Activated CD8-positive, alpha-beta T cell treated with anti-CD3 and anti-CD28 coated beads for 36 hours (primary cell): ENCODE results near the gene CNOT3. TPM values are rescaled to one million over a fixed set of nuclear protein-coding genes. Genes with fewer than 3 reads are reported as not detected.
A peak's percentile ranks its signal among the peaks of the same experiment; 100 is the strongest.
"Not testable (repeated sequence)": the region's sequence is repeated elsewhere in the genome, so short reads cannot be mapped to it uniquely, and the experiment has no call there.

ENCODE experiments used
- ATAC-seq: fragments of 200-7000 bp; cut with Tn5 transposase; one replicate; pipeline ENCODE4 v1.10.0; 2021; ENCODE audit warnings: mild to moderate bottlenecking, moderate library complexity
- CTCF ChIA-PET: fragments of 350-600 bp; sonication (Branson Sonifier 250); formaldehyde crosslinking; loops from one replicate; lab custom pipeline; 2021; ENCODE audit warnings: antibody characterized with exemption; lab: Charles Lee
- POLR2A ChIA-PET: fragments of 350-600 bp; sonication (Branson Sonifier 250); formaldehyde crosslinking; loops from one replicate; lab custom pipeline; 2021; ENCODE audit warnings: antibody characterized with exemption; lab: Charles Lee
- DNase-seq: peaks from one replicate; pipeline ENCODE4 v3.0.0-alpha.2; 2020
- H3K27ac Mint-ChIP-seq: one replicate; pipeline ENCODE4 v1.8.0; 2021; ENCODE audit warnings: mild to moderate bottlenecking, mixed read lengths
- H3K27me3 Mint-ChIP-seq: one replicate; pipeline ENCODE4 v1.8.0; 2021; ENCODE audit warnings: mixed read lengths
- H3K36me3 Mint-ChIP-seq: one replicate; pipeline ENCODE4 v1.8.0; 2021; ENCODE audit warnings: low read depth, mixed read lengths
- H3K4me1 Mint-ChIP-seq: one replicate; pipeline ENCODE4 v1.8.0; 2021; ENCODE audit warnings: low read depth, mixed read lengths
- H3K4me3 Mint-ChIP-seq: one replicate; pipeline ENCODE4 v1.8.0; 2021; ENCODE audit warnings: mild to moderate bottlenecking, moderate library complexity, mixed read lengths
- H3K9me3 Mint-ChIP-seq: one replicate; pipeline ENCODE4 v1.8.0; 2021; ENCODE audit warnings: mixed read lengths
- intact Hi-C: fragments of 100-400 bp; cut with micrococcal nuclease; formaldehyde crosslinking; loops from one replicate; pipeline ENCODE4 v1.10.0; 2022
- total RNA-seq, 2 experiments: library from RNA; stranded (reverse); gene quantifications; one replicate each; pipeline ENCODE4 v1.2.3, GENCODE V29; 2021
- TF ChIP-seq, protein P1 (sequence below): fragments of 200-600 bp; IDR thresholded peaks from one replicate; pipeline ENCODE4 v1.8.0; 2022; ENCODE audit warnings: antibody characterized with exemption, mild to moderate bottlenecking

CNOT3 gene
- total RNA-seq, 2 experiments from 2014 or later = 48.8 to 50.7 TPM

DNA sequence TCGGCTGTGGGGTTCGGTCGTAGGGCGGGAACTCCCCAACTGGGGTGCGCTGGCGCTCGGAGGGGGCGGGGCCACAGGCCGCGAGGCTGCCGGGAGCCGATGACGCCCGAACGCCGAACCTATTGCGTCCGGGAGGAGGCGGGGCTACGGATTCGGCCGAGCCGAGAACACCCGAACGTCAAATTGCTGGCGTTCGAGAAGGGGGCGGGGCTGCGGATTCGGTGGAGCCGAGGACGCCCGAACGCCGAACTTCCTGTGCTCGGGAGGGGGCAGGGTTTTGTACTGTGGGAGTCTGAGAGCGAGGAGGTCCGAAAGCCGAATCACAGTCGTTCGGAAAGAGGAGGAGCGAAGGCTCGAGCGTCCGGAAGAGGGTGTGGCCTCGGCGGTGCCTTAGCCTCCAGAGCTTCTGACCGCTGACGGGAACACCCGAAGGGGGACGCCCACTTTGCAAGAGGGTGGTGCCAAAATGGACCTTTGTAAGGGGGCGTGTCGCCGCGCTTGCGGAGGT is 53.0 kb downstream of the CNOT3 start:
- ATAC-seq = peak; percentile 67
- Mint-ChIP-seq H3K36me3 (peaks cover 29% of the 10 kb centered on the region), H3K4me3 (peak overlapping the region; percentile 75), H3K9me3 (no peaks in the 10 kb centered on the region), H3K27me3 (no peaks in the 10 kb centered on the region), H3K27ac (peak overlapping the region; percentile 95), H3K4me1 (peaks cover 28% of the 10 kb centered on the region)
- TF ChIP-seq, protein P1, sequence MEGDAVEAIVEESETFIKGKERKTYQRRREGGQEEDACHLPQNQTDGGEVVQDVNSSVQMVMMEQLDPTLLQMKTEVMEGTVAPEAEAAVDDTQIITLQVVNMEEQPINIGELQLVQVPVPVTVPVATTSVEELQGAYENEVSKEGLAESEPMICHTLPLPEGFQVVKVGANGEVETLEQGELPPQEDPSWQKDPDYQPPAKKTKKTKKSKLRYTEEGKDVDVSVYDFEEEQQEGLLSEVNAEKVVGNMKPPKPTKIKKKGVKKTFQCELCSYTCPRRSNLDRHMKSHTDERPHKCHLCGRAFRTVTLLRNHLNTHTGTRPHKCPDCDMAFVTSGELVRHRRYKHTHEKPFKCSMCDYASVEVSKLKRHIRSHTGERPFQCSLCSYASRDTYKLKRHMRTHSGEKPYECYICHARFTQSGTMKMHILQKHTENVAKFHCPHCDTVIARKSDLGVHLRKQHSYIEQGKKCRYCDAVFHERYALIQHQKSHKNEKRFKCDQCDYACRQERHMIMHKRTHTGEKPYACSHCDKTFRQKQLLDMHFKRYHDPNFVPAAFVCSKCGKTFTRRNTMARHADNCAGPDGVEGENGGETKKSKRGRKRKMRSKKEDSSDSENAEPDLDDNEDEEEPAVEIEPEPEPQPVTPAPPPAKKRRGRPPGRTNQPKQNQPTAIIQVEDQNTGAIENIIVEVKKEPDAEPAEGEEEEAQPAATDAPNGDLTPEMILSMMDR = no peak
- POLR2A ChIA-PET = interaction anchor here (1.9 to 18.7 kb wide), 2 partner anchors 15 to 52 kb away, joined by 5 to 419 read pairs; partner anchors contain the start of genes CNOT3 and RPS9
- peak; percentile 100 for DNase-seq
- CTCF ChIA-PET = interaction anchor here (1.0 to 1.7 kb wide), 2 partner anchors 9 to 17 kb away, joined by 3 to 4 read pairs; no protein-coding TSS in a partner anchor
- intact Hi-C loops = loop anchor here (1.0 kb wide), 1 partner anchor 10 kb away; the partner anchor contains the start of gene RPS9

DNA sequence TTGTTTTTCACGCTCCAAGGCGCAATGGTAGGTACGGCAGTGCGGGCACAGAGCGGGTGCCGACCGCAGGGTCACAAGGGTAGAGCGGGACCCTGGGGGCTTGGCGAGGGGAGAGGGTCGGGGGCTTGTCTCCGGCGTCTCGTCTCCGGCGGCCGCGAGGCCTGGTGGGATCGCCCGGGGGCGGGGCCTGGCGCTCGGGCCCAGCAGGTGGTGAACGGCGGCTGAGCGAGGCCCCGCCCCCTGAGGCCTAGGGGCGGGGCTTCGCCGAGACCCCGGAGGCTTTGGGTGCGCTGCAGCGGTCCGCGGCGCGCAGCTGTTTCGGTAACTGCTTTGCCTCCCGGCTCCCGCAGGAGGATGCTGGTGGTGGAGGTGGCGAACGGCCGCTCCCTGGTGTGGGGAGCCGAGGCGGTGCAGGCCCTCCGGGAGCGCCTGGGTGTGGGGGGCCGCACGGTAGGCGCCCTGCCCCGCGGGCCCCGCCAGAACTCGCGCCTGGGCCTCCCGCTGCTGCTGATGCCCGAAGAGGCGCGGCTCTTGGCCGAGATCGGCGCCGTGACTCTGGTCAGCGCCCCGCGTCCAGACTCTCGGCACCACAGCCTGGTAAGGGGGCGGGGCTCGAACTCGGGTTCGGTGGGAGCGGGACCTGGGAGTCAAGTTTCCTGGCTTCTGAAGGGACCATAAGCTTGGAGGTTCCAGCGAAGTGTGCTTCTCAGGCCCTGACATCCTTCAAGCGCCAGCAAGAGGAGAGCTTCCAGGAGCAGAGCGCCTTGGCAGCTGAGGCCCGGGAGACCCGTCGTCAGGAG is 53.6 kb downstream of the CNOT3 start, which contains the start of gene TSEN34:
TSS of gene TSEN34 (plus strand) at position 298 of the 800 bp plus-strand sequence. CDS start at position 355, 57 bp downstream.
- ChIA-PET POLR2A (interaction anchor here (1.3 to 18.7 kb wide), 3 partner anchors 15 to 53 kb away, joined by 4 to 419 read pairs (median 5); partner anchors contain the start of genes CNOT3, LENG1 and RPS9), CTCF (interaction anchor here (1.0 to 1.7 kb wide), 3 partner anchors 8 to 75 kb away, joined by 3 to 4 read pairs (median 3); no protein-coding TSS in a partner anchor)
- peak; percentile 26 for ATAC-seq
- intact Hi-C loops = no loop called here
- Mint-ChIP-seq H3K4me1 (peaks cover 28% of the 10 kb centered on the region), H3K36me3 (peaks cover 27% of the 10 kb centered on the region), H3K4me3 (peak within 1 kb of the TSS; percentile 75), H3K9me3 (no peaks in the 10 kb centered on the region), H3K27ac (peak within 1 kb of the TSS; percentile 95), H3K27me3 (no peaks in the 10 kb centered on the region)
- TF ChIP-seq, protein P1 = no peak
- peak; percentile 91 for DNase-seq

DNA sequence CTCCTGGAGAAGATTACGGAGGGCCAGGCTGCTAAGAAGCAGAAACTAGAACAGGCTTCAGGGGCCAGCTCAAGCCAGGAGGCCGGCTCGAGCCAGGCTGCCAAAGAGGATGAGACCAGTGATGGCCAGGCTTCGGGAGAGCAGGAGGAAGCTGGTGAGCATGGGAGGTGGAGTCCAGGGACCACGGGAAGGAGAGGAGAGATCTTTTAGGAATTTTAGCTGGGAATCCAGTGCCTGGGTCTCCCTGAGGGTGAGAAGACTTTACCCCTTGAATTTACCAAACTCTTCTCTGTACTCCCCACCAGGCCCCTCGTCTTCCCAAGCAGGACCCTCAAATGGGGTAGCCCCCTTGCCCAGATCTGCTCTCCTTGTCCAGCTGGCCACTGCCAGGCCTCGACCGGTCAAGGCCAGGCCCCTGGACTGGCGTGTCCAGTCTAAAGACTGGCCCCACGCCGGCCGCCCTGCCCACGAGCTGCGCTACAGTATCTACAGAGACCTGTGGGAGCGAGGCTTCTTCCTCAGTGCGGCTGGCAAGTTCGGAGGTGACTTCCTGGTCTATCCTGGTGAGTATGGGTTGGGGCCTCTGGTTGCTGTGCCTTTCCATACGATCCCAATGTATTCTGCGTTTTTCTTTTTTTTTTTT is 54.4 kb downstream of the CNOT3 start:
- no peaks in the 10 kb centered on the region for H3K27me3 Mint-ChIP-seq
- H3K4me3 Mint-ChIP-seq = peak overlapping the region; percentile 75
- H3K4me1 Mint-ChIP-seq = peaks cover 26% of the 10 kb centered on the region
- ChIA-PET CTCF (interaction anchor here (1.3 to 1.7 kb wide), 2 partner anchors 18 to 74 kb away, joined by 3 to 4 read pairs; no protein-coding TSS in a partner anchor), POLR2A (interaction anchor here (0.7 to 18.7 kb wide), 4 partner anchors 14 to 263 kb away, joined by 4 to 419 read pairs (median 5); partner anchors contain the start of genes CNOT3, LENG1 and RPS9)
- intact Hi-C loops = no loop called here
- ATAC-seq (no peak), DNase-seq (no peak)
- peaks cover 21% of the 10 kb centered on the region for H3K36me3 Mint-ChIP-seq
- TF ChIP-seq, protein P1 = no peak
- no peaks in the 10 kb centered on the region for H3K9me3 Mint-ChIP-seq
- H3K27ac Mint-ChIP-seq = peak overlapping the region; percentile 87

DNA sequence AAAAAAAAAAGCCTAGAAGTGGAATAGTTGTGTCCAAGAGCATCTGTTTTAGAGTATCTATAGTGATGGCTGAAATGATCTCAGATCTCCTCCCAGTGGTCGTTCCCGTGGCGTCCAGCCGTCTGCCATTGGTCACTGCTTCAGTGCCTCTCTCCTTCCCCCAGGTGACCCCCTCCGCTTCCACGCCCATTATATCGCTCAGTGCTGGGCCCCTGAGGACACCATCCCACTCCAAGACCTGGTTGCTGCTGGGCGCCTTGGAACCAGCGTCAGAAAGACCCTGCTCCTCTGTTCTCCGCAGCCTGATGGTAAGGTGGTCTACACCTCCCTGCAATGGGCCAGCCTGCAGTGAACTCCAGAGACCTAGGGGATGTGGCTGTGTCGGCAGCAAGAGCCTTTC is 55.4 kb downstream of the CNOT3 start:
- DNase-seq = no peak
- peak overlapping the region; percentile 75 for H3K4me3 Mint-ChIP-seq
- H3K36me3 Mint-ChIP-seq = peaks cover 16% of the 10 kb centered on the region
- POLR2A ChIA-PET = interaction anchor here (0.7 to 18.7 kb wide), 2 partner anchors 13 to 262 kb away, joined by 5 to 419 read pairs; partner anchors contain the start of gene RPS9
- TF ChIP-seq, protein P1 = no peak
- no peaks in the 10 kb centered on the region for H3K27me3 Mint-ChIP-seq
- no peak overlapping the region for H3K27ac Mint-ChIP-seq
- CTCF ChIA-PET = no interaction called here
- no peak for ATAC-seq
- no peaks in the 10 kb centered on the region for H3K9me3 Mint-ChIP-seq
- intact Hi-C loops = no loop called here
- peaks cover 16% of the 10 kb centered on the region for H3K4me1 Mint-ChIP-seq

DNA sequence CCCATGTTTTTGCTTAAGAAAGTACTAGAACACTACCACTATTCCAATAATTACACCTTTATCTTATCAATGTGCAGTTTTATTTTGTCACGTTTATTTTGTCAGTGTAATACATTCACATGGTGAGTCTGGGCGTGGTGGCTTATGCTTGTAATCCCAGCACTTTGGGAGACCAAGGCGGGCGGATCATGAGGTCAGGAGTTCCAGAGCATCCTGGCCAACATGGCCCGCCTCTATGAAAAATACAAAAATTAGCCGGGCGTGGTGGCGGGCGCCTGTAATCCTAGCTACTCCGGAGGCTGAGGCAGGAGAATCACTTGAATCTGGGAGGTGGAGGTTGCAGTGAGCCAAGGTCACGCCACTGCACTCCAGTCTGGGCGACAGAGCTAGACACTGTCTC is 56.9 kb downstream of the CNOT3 start:
- H3K27ac Mint-ChIP-seq, H3K9me3 Mint-ChIP-seq, CTCF ChIA-PET, H3K27me3 Mint-ChIP-seq, DNase-seq, ATAC-seq, intact Hi-C loops, H3K4me3 Mint-ChIP-seq: not testable (repeated sequence)
- H3K36me3 Mint-ChIP-seq = peaks cover 16% of the 10 kb centered on the region
- H3K4me1 Mint-ChIP-seq = peaks cover 16% of the 10 kb centered on the region
- POLR2A ChIA-PET = interaction anchor here (18.7 kb wide), 1 partner anchor 11 kb away, joined by 419 read pairs; the partner anchor contains the start of gene RPS9
